GM12878 (cell line): Measurements from ENCODE around the gene ETV7. TPM values are rescaled to one million over a fixed set of nuclear protein-coding genes. Genes with fewer than 3 reads are reported as not detected.
"Not testable (repeated sequence)": the region's sequence is repeated elsewhere in the genome, so short reads cannot be mapped to it uniquely, and the experiment has no call there.

Experiments used
- ATAC-seq: fragments of 200-7000 bp; cut with Tn5 transposase; 3 replicates; pipeline ENCODE4 v1.9.1; 2020; ENCODE audit warnings: mild to moderate bottlenecking, moderate library complexity
- BruUV-seq: library from RNA; stranded (reverse); fragments of 400-500 nt; replicated peaks from 2 replicates; lab custom pipeline; 2021; lab: Mats Ljungman, UMichigan
- CTCF ChIA-PET: fragments of 300-600 bp; sonication (Branson Sonifier 250); formaldehyde crosslinking; extraction: SDS; loops from one replicate; lab custom pipeline; 2021; ENCODE audit warnings: inconsistent platforms; lab: Yijun Ruan, JAX
- POLR2A ChIA-PET: fragments of 350-600 bp; formaldehyde crosslinking; extraction: SDS; loops from one replicate; lab custom pipeline; 2021; ENCODE audit warnings: inconsistent platforms; lab: Charles Lee
- RAD21 ChIA-PET: fragments of 300-600 bp; sonication (Branson Sonifier 250); formaldehyde crosslinking; loops from one replicate; lab custom pipeline; 2023; ENCODE audit warnings: antibody characterized with exemption; ENCODE audit not compliant: unreplicated experiment; lab: Charles Lee
- SMC1A ChIA-PET: fragments of 300-600 bp; sonication (Branson Sonifier 250); formaldehyde crosslinking; loops from one replicate; lab custom pipeline; 2023; ENCODE audit not compliant: unreplicated experiment, uncharacterized antibody; lab: Charles Lee
- DNase-seq: peaks from one replicate; pipeline ENCODE4 v3.0.0-alpha.2; 2011; ENCODE audit warnings: low read depth, low spot score
- FAIRE-seq: peaks from 3 replicates; lab custom pipeline; 2011; peaks lifted over from hg19 to GRCh38; lab: Jason Lieb, UNC
- H2AFZ ChIP-seq: 2 replicates; pipeline ENCODE4 v1.6.0; 2011; ENCODE audit warnings: low read depth, low read length, control low read depth; ENCODE audit not compliant: control insufficient read depth
- H3K27ac ChIP-seq: 2 replicates; pipeline ENCODE4 v1.5.1; 2011; ENCODE audit warnings: control low read depth; ENCODE audit not compliant: control insufficient read depth, insufficient read depth
- H3K27me3 ChIP-seq, 2 experiments: replicated peaks in 1 of 2; 2 replicates each; pipeline versions ENCODE4 v1.6.0 to v1.6.1; 2011; ENCODE audit warnings: low read length in 1 of 2; ENCODE audit not compliant: control insufficient read depth in 2 of 2, insufficient read depth in 2 of 2
- H3K36me3 ChIP-seq, 2 experiments: 2 replicates each; pipeline ENCODE4 v1.5.1; 2011; ENCODE audit warnings: low read length in 1 of 2; ENCODE audit not compliant: control insufficient read depth in 2 of 2, insufficient read depth in 2 of 2
- H3K4me1 ChIP-seq: 2 replicates; pipeline ENCODE4 v1.6.1; 2011; ENCODE audit warnings: mild to moderate bottlenecking, low read length, moderate library complexity, mixed read lengths; ENCODE audit not compliant: control insufficient read depth, insufficient read depth
- H3K4me2 ChIP-seq: 2 replicates; pipeline ENCODE4 v1.6.0; 2011; ENCODE audit warnings: control low read depth; ENCODE audit not compliant: control insufficient read depth, insufficient read depth
- H3K4me3 ChIP-seq: fragments of 200-600 bp; sonication (generic); 2 replicates; pipeline ENCODE4 v1.5.1; 2016
- H3K79me2 ChIP-seq: 2 replicates; pipeline ENCODE4 v1.6.0; 2011; ENCODE audit warnings: low read length; ENCODE audit not compliant: control insufficient read depth, insufficient read depth
- H3K9ac ChIP-seq: 2 replicates; pipeline ENCODE4 v1.8.0; 2011; ENCODE audit warnings: low read length, control low read depth, mixed read lengths; ENCODE audit not compliant: control insufficient read depth, insufficient read depth
- H3K9me3 ChIP-seq: replicated peaks from 3 replicates; pipeline ENCODE4 v1.5.1; 2011; ENCODE audit warnings: mild to moderate bottlenecking, low read length; ENCODE audit not compliant: control insufficient read depth, insufficient read depth
- H4K20me1 ChIP-seq: 2 replicates; pipeline ENCODE4 v1.6.0; 2011; ENCODE audit not compliant: control insufficient read depth, insufficient read depth
- TCF12 ChIP-seq: IDR thresholded peaks from 2 replicates; pipeline ENCODE4 v1.6.1; 2011; ENCODE audit warnings: low read depth, mild to moderate bottlenecking, low read length
- YY1 ChIP-seq: IDR thresholded peaks from 2 replicates; pipeline ENCODE4 v1.6.1; 2011; ENCODE audit warnings: low read depth, mild to moderate bottlenecking, low read length
- WGBS: methylation state at CpG from one replicate; pipeline ENCODE4 v1.1.6; 2016; ENCODE audit warnings: low lambda C conversion rate; ENCODE audit not compliant: insufficient replicate concordance, insufficient coverage; ENCODE audit errors: missing lambda C conversion rate; 5-methylcytosine and 5-hydroxymethylcytosine counted together
- in situ Hi-C: fragments of 300-500 bp; cut with MboI; formaldehyde crosslinking; loops from 9 replicates; pipeline ENCODE4 v1.14.3; 2018; ENCODE audit warnings: mixed read lengths
- intact Hi-C: fragments of 100-400 bp; cut with micrococcal nuclease; formaldehyde crosslinking; loops from one replicate; pipeline ENCODE4 v1.14.2; 2022; ENCODE audit not compliant: unreplicated experiment
- polyA plus RNA-seq, 11 experiments: library from polyadenylated mRNA; depleted of rRNA in 4 of 11; unstranded in 6 of 11; stranded (reverse) in 5 of 11; fragments of >200 nt; fragmentation: Nextera tagmentation in 4 of 11; fragmentation: Illumina TruSeq in 1 of 11; extraction: Ambion mirVana in 4 of 11; extraction: Trizol in 1 of 11; gene quantifications; 1 replicate in 1 of 11; 2 replicates in 10 of 11; pipeline versions ENCODE4 v1.2.1 to v1.2.3, GENCODE V29; 2011 to 2016; ENCODE audit warnings: inconsistent platforms in 2 of 11, missing spikeins in 2 of 11, low read depth in 1 of 11
- total RNA-seq, 4 experiments: library from RNA; depleted of rRNA in 3 of 4; stranded (reverse); fragments of >200 nt in 3 of 4; fragmentation: Illumina TruSeq in 1 of 4; extraction: Trizol in 1 of 4; gene quantifications; 2 replicates each; pipeline versions ENCODE4 v1.2.1 to v1.2.3, GENCODE V29; 2013 to 2021

The ETV7 gene
- total and polyA plus RNA-seq, 10 of the 15 experiments (the other 5 are each of a cell fraction or from before 2014, with no cell fraction given): 0.04 to 1.8 (median 1.3) TPM

DNA sequence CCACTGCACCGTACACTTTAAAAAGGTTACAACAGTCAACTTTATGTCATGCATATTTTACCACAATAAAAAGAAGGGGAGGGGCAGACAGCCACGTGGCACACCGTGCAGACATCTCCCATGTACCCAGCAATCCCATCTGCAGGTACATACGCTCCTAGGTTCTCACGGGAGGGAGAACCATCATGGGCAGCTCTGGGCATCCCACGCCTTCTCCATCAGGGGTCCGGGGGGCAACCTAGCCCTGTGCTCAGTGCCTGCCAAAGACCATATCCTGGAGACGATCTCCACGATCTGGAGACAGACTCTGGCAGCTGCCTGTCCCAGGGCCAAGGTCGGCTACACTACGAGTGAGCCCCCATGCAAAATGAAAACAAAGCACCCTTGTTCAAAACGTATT lies 48.3 kb downstream of the ETV7 start:
- intact Hi-C loops (loop anchor here (5.0 kb wide), 1 partner anchor 37 kb away; no protein-coding TSS in a partner anchor), in situ Hi-C loops (no loop called here)
- TF ChIP-seq YY1 (0 out of 2 replicates have a peak, but pooled peaks have one; percentile 9), TCF12 (no peak)
- Histone ChIP-seq H3K36me3 (no peaks in the 10 kb centered on the region), H3K79me2 (no peaks in the 10 kb centered on the region), H3K9me3 (no peaks in the 10 kb centered on the region), H3K27me3 (peaks cover 0 to 3% of the 10 kb centered on the region in 2 experiments; a peak in 1 of 4 replicates), H3K4me2 (no peak overlapping the region), H3K4me1 (peaks cover 40% of the 10 kb centered on the region), H3K4me3 (no peak overlapping the region), H4K20me1 (no peaks in the 10 kb centered on the region), H3K9ac (no peak overlapping the region), H3K27ac (no peak overlapping the region), H2AFZ (no peak overlapping the region)
- no TSS peak for BruUV-seq
- ChIA-PET SMC1A (interaction anchor here (13.7 kb wide), 1 partner anchor 21 kb away, joined by 386 read pairs; no protein-coding TSS in a partner anchor), RAD21 (interaction anchor here (1.0 to 11.6 kb wide), 2 partner anchors 17 to 311 kb away, joined by 3 to 311 read pairs; no protein-coding TSS in a partner anchor), CTCF (interaction anchor here (0.6 to 19.9 kb wide), 3 partner anchors 18 to 833 kb away, joined by 3 to 483 read pairs (median 3); no protein-coding TSS in a partner anchor), POLR2A (interaction anchor here (3.3 kb wide), 1 partner anchor 18 kb away, joined by 30 read pairs; no protein-coding TSS in a partner anchor)
- no peak for ATAC-seq
- 56% methylated on average over 12 of the region's 12 CpGs for WGBS
- FAIRE-seq: no peak
- DNase-seq: no peak

DNA sequence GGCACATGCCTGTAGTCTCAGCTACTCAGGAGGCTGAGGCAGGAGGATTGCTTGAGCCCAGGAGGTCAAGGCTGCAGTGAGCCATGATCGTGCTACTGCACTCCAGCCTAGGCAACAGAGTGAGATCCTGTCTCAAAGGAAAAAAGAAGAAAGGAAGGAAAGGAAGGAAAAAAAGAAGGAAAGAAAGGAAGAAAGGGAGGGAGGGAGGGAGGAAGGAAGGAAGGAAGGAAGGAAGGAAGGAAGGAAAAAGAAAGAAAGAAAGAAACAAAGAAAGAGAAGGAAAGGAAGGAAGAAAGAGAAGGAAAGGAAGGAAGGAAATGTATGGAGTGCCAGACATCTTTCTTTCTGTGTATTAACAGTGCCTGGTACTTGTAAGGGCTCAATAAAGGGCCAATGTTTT lies 49.2 kb downstream of the ETV7 start:
- H3K4me2 ChIP-seq, H3K79me2 ChIP-seq, H3K27ac ChIP-seq, H3K4me3 ChIP-seq, FAIRE-seq, H3K27me3 ChIP-seq, DNase-seq, H3K9me3 ChIP-seq, H3K9ac ChIP-seq, ATAC-seq, BruUV-seq, in situ Hi-C loops, H3K36me3 ChIP-seq, H4K20me1 ChIP-seq, H2AFZ ChIP-seq: not testable (repeated sequence)
- intact Hi-C loops: loop anchor here (5.0 kb wide), 1 partner anchor 36 kb away; no protein-coding TSS in a partner anchor
- ChIA-PET SMC1A (interaction anchor here (13.7 kb wide), 1 partner anchor 22 kb away, joined by 386 read pairs; no protein-coding TSS in a partner anchor), RAD21 (interaction anchor here (1.6 to 11.6 kb wide), 3 partner anchors 18 to 36 kb away, joined by 6 to 311 read pairs (median 16); no protein-coding TSS in a partner anchor), CTCF (interaction anchor here (2.6 to 19.9 kb wide), 2 partner anchors 19 to 35 kb away, joined by 16 to 483 read pairs; no protein-coding TSS in a partner anchor), POLR2A (interaction anchor here (0.5 to 6.0 kb wide), 5 partner anchors 11 to 1038 kb away, joined by 4 to 44 read pairs (median 6); no protein-coding TSS in a partner anchor)
- WGBS: 67% methylated on average over 1 of the region's 1 CpG
- H3K4me1 ChIP-seq: peaks cover 40% of the 10 kb centered on the region
